HepG2 (cell line): ENCODE results near the gene ZBTB20. TPM values are rescaled to one million over a fixed set of nuclear protein-coding genes. Genes with fewer than 3 reads are reported as not detected.

Source experiments
- ATAC-seq: fragments of 200-7000 bp; cut with Tn5 transposase; 3 replicates; pipeline ENCODE4 v1.9.1; 2020; ENCODE audit warnings: mild to moderate bottlenecking, moderate library complexity
- BruUV-seq: library from RNA; stranded (reverse); fragments of 400-500 nt; replicated peaks from 2 replicates; lab custom pipeline; 2021; lab: Mats Ljungman, UMichigan
- CTCF ChIA-PET: fragments of 300-600 bp; formaldehyde crosslinking; extraction: SDS; loops from one replicate; lab custom pipeline; 2021; ENCODE audit warnings: low total read pairs, inconsistent platforms, low intra/inter-chr PET ratio; lab: Yijun Ruan, JAX
- POLR2A ChIA-PET: fragments of 350-600 bp; sonication (Branson Sonifier 250); formaldehyde crosslinking; loops from one replicate; lab custom pipeline; 2020; ENCODE audit warnings: antibody characterized with exemption, inconsistent platforms; lab: Yijun Ruan, JAX
- DNase-seq: peaks from one replicate; pipeline ENCODE4 v3.0.0-alpha.2; 2015; ENCODE audit warnings: low spot score
- FAIRE-seq: peaks from 3 replicates; lab custom pipeline; 2011; peaks lifted over from hg19 to GRCh38; lab: Jason Lieb, UNC
- H2AFZ ChIP-seq: one replicate; pipeline ENCODE4 v1.6.1; 2011; ENCODE audit warnings: low read length, inconsistent platforms
- H3K27ac ChIP-seq: fragments of 300-600 bp; 3 replicates; pipeline ENCODE4 v1.8.0; 2011; ENCODE audit warnings: mixed run types, mild to moderate bottlenecking, mixed read lengths, low read length, inconsistent platforms; ENCODE audit not compliant: insufficient read depth; ENCODE audit errors: extremely low read length
- H3K27me3 ChIP-seq, 2 experiments: fragments of 200-600 bp in 1 of 2; 2 replicates in 1 of 2; 3 replicates in 1 of 2; pipeline versions ENCODE4 v1.6.0 to v1.8.0; 2011; ENCODE audit warnings: low read length in 2 of 2, mild to moderate bottlenecking in 2 of 2, moderate library complexity in 2 of 2, inconsistent platforms in 1 of 2; ENCODE audit not compliant: insufficient read depth in 2 of 2, control insufficient read depth in 1 of 2
- H3K36me3 ChIP-seq, 2 experiments: fragments of 200-600 bp in 1 of 2; replicated peaks in 1 of 2; 2 replicates in 1 of 2; 3 replicates in 1 of 2; pipeline versions ENCODE4 v1.5.1 to v1.8.0; 2011; ENCODE audit warnings: low read length in 2 of 2, inconsistent platforms in 1 of 2; ENCODE audit not compliant: insufficient read depth in 2 of 2, control insufficient read depth in 1 of 2
- H3K4me1 ChIP-seq: 2 replicates; pipeline ENCODE4 v1.5.1; 2012; ENCODE audit warnings: low read length, inconsistent platforms; ENCODE audit not compliant: insufficient read depth
- H3K4me2 ChIP-seq: 2 replicates; pipeline ENCODE4 v1.6.0; 2011; ENCODE audit warnings: low read depth, low read length, inconsistent platforms
- H3K4me3 ChIP-seq, 3 experiments: fragments of 200-600 bp in 1 of 3; sonication (generic), shearing (Covaris generic) in 1 of 3; replicated peaks in 1 of 3; 2 replicates each; pipeline ENCODE4 v1.5.1; 2011 to 2016; ENCODE audit warnings: low read length in 3 of 3, inconsistent platforms in 2 of 3, low read depth in 2 of 3, mild to moderate bottlenecking in 2 of 3, control low read depth in 1 of 3, mixed read lengths in 1 of 3; ENCODE audit not compliant: insufficient read depth in 1 of 3
- H3K79me2 ChIP-seq: one replicate; pipeline ENCODE4 v1.6.1; 2011; ENCODE audit warnings: low read length, inconsistent platforms; ENCODE audit not compliant: insufficient read depth
- H3K9ac ChIP-seq: 2 replicates; pipeline ENCODE4 v1.6.0; 2011; ENCODE audit warnings: mild to moderate bottlenecking, low read depth, low read length, inconsistent platforms; ENCODE audit not compliant: insufficient read depth
- H3K9me3 ChIP-seq: 2 replicates; pipeline ENCODE4 v1.5.1; 2012; ENCODE audit warnings: mild to moderate bottlenecking, low read length
- H4K20me1 ChIP-seq: 2 replicates; pipeline ENCODE4 v1.6.0; 2011; ENCODE audit warnings: inconsistent platforms, mild to moderate bottlenecking, low read length, moderate library complexity; ENCODE audit not compliant: insufficient read depth
- AKAP8 ChIP-seq: sonication (generic); formaldehyde crosslinking; IDR thresholded peaks from 2 replicates; pipeline ENCODE4 v1.5.1; 2020; ENCODE audit warnings: mild to moderate bottlenecking, missing genetic modification reagents
- AKNA ChIP-seq: sonication (generic); formaldehyde crosslinking; IDR thresholded peaks from 2 replicates; pipeline ENCODE4 v1.4.0; 2020; ENCODE audit warnings: missing genetic modification reagents, borderline replicate concordance
- PATZ1 ChIP-seq: sonication (generic); formaldehyde crosslinking; IDR thresholded peaks from 2 replicates; pipeline ENCODE4 v1.4.0; 2020; ENCODE audit warnings: missing genetic modification reagents
- SNAI1 ChIP-seq: sonication (generic); formaldehyde crosslinking; IDR thresholded peaks from 2 replicates; pipeline ENCODE4 v1.5.0; 2020; ENCODE audit warnings: mild to moderate bottlenecking, missing genetic modification reagents, borderline replicate concordance
- WGBS: methylation state at CpG from one replicate; pipeline ENCODE4 v1.1.6; 2017; ENCODE audit warnings: low lambda C conversion rate; 5-methylcytosine and 5-hydroxymethylcytosine counted together
- in situ Hi-C: cut with HindIII; loops from 2 replicates; pipeline ENCODE4 v1.10.0; 2017; ENCODE audit warnings: low pct_unique_long_range_greater_than_20kb; ENCODE audit not compliant: extremely low pct_ligation_motif_present
- intact Hi-C: fragments of 100-400 bp; cut with micrococcal nuclease; formaldehyde crosslinking; loops from one replicate; pipeline ENCODE4 v1.10.0; 2022; ENCODE audit not compliant: unreplicated experiment
- polyA plus RNA-seq, 8 experiments: library from polyadenylated mRNA; depleted of rRNA in 3 of 8; stranded (reverse) in 7 of 8; unstranded in 1 of 8; fragments of >200 nt; fragmentation: Illumina TruSeq in 4 of 8; extraction: Trizol in 4 of 8; gene quantifications; 2 replicates each; pipeline versions ENCODE4 v1.2.1 to v1.2.3, GENCODE V29; 2011 to 2016; ENCODE audit warnings: low read depth in 4 of 8, missing spikeins in 1 of 8, mixed read lengths in 1 of 8; ENCODE audit not compliant: insufficient read depth in 1 of 8
- total RNA-seq, 5 experiments: library from RNA; depleted of rRNA; stranded (reverse); fragments of >200 nt; fragmentation: Illumina TruSeq; extraction: Trizol; gene quantifications; 2 replicates each; pipeline ENCODE4 v1.2.3, GENCODE V29; 2016; ENCODE audit warnings: low read depth in 1 of 5

ZBTB20 gene
- total and polyA plus RNA-seq, 2 of the 13 experiments (the other 11 are each of a cell fraction or from before 2014, with no cell fraction given), result 1.9 to 8.8 TPM

GRCh38 chr3:115038817-115039216 lies 108.3 kb downstream of the ZBTB20 start:
- 37% methylated on average over 1 of the region's 1 CpG for WGBS
- Histone ChIP-seq H3K4me3 (no peak overlapping the region), H2AFZ (no peak overlapping the region), H3K4me2 (no peak overlapping the region), H3K36me3 (no peaks in the 10 kb centered on the region), H3K27me3 (no peaks in the 10 kb centered on the region), H3K9ac (no peak overlapping the region), H3K9me3 (no peaks in the 10 kb centered on the region), H3K4me1 (no peaks in the 10 kb centered on the region), H3K27ac (no peak overlapping the region), H3K79me2 (no peaks in the 10 kb centered on the region), H4K20me1 (no peaks in the 10 kb centered on the region)
- TF ChIP-seq AKNA (CRISPR knock-in tag) (no peak), PATZ1 (no peak), SNAI1 (no peak), AKAP8 (CRISPR knock-in tag) (no peak)
- ATAC-seq (no peak), FAIRE-seq (no peak), DNase-seq (no peak)
- no TSS peak for BruUV-seq
- CTCF ChIA-PET, result no interaction called here
- POLR2A ChIA-PET, result no interaction called here
- in situ Hi-C loops (no loop called here), intact Hi-C loops (no loop called here)
